NT2/D1 (cell line): ENCODE data around the gene SLC45A1.

Experiments used
- SUZ12 ChIP-seq: IDR thresholded peaks from 2 replicates; pipeline ENCODE4 v1.6.1; 2011; ENCODE audit not compliant: insufficient read length, insufficient read depth; ENCODE audit errors: extremely low read depth
- YY1 ChIP-seq: IDR thresholded peaks from 2 replicates; pipeline ENCODE4 v1.6.1; 2011; ENCODE audit not compliant: insufficient read length, insufficient read depth
- ZNF274 ChIP-seq: IDR thresholded peaks from 2 replicates; pipeline ENCODE4 v1.6.1; 2011; ENCODE audit warnings: mild to moderate bottlenecking, low read depth, low read length

DNA sequence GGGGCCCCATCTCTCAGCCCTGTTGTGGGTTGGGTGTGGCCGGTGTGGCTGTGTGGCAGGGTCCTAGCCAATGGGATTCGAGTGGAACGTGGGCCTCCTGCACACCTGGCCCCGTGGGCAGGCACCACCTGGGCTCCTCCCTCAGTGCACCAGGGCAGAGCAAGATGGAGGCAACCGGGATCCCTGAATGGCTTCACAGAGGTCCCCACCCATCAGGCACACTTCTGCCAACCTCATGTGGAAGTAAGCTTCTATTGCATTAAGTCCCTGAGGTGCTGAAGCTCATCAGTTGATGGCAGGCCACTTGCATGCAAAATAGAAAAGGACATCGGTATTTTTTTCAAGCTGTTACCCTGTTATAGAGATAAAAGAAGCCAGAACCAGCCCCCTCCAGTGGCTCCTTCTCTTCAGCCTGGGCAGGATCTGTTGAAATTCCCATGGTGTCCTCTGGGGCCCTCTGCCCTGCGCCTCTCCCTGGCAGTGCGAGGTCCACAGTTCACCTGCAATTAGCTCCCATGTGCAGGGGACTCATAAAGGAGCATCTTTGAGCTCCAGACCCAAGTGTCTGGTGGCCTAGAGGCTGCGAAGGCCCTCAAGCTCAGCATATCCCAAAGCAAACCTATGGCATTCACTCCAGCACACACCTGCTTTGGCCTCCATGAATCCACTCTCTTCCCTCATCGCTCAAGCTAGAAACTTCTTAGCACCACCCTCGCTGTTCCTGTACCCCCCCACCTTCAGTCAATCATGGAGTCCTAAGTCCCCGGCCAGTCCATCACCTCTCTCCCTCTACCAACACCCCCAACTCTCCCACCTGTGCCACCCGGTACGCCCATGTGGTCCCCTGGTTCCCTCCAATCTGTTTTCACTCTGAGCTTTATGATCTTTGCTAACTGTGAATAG is 2.1 kb upstream of the SLC45A1 start:
- no peak for TF ChIP-seq SUZ12
- TF ChIP-seq ZNF274, result no peak
- no peak for TF ChIP-seq YY1
